Progenitor cell of endocrine pancreas (in vitro differentiated cells): ENCODE measurements around the gene TPM1. TPM values are rescaled to one million over a fixed set of nuclear protein-coding genes. Genes with fewer than 3 reads are reported as not detected.

ENCODE experiments used
- DNase-seq: peaks from one replicate; pipeline ENCODE4 v3.0.0; 2021; ENCODE audit warnings: low spot score; ENCODE audit not compliant: unreplicated experiment
- H3K27ac Mint-ChIP-seq: 2 replicates; pipeline ENCODE4 v1.8.0; 2021; ENCODE audit warnings: mild to moderate bottlenecking, moderate library complexity, mixed read lengths
- H3K27me3 Mint-ChIP-seq: 2 replicates; pipeline ENCODE4 v1.8.0; 2021; ENCODE audit warnings: mixed read lengths
- H3K36me3 Mint-ChIP-seq: 2 replicates; pipeline ENCODE4 v1.8.0; 2022; ENCODE audit warnings: mixed read lengths; ENCODE audit not compliant: insufficient read depth
- H3K4me1 Mint-ChIP-seq: 2 replicates; pipeline ENCODE4 v1.8.0; 2021; ENCODE audit warnings: low read depth, mixed read lengths
- H3K4me3 Mint-ChIP-seq: 2 replicates; pipeline ENCODE4 v1.8.0; 2021; ENCODE audit warnings: low read depth, mild to moderate bottlenecking, moderate library complexity, mixed read lengths
- H3K9me3 Mint-ChIP-seq: 2 replicates; pipeline ENCODE4 v1.8.0; 2021; ENCODE audit warnings: low read depth, mixed read lengths
- CTCF ChIP-seq: fragments of 200-600 bp; sonication (generic); IDR thresholded peaks from one replicate; pipeline ENCODE4 v1.5.0; 2021; ENCODE audit warnings: antibody characterized with exemption, mild to moderate bottlenecking; ENCODE audit not compliant: unreplicated experiment
- total RNA-seq: library from RNA; stranded (reverse); gene quantifications from 2 replicates; pipeline ENCODE4 v1.2.1, GENCODE V29; 2021

TPM1 gene
- total RNA-seq, 1 donor from 2014 or later = 284 TPM

GRCh38 chr15:63111481-63111880 lies 68.9 kb downstream of the TPM1 start:
- no peak for DNase-seq
- H3K9me3 Mint-ChIP-seq = no peaks in the 10 kb centered on the region
- no peak overlapping the region for H3K27ac Mint-ChIP-seq
- H3K36me3 Mint-ChIP-seq = no peaks in the 10 kb centered on the region
- no peak overlapping the region for H3K4me3 Mint-ChIP-seq
- H3K27me3 Mint-ChIP-seq = peaks cover 5% of the 10 kb centered on the region
- no peaks in the 10 kb centered on the region for H3K4me1 Mint-ChIP-seq
- no peak for TF ChIP-seq CTCF

- Mint-ChIP-seq H3K4me3 (no peak overlapping the region), H3K36me3 (no peaks in the 10 kb centered on the region), H3K27ac (no peak overlapping the region), H3K27me3 (peaks cover 5% of the 10 kb centered on the region), H3K9me3 (no peaks in the 10 kb centered on the region), H3K4me1 (no peaks in the 10 kb centered on the region)
- TF ChIP-seq CTCF = no peak
- no peak for DNase-seq
Measured at GRCh38 chr15:63112871-63113270, 70.3 kb downstream of the TPM1 start.

GRCh38 chr15:63114465-63114864 lies 71.9 kb downstream of the TPM1 start:
- DNase-seq = no peak
- no peaks in the 10 kb centered on the region for H3K36me3 Mint-ChIP-seq
- peaks cover 3% of the 10 kb centered on the region for H3K9me3 Mint-ChIP-seq
- TF ChIP-seq CTCF = no peak
- H3K27ac Mint-ChIP-seq = no peak overlapping the region
- no peaks in the 10 kb centered on the region for H3K4me1 Mint-ChIP-seq
- no peak overlapping the region for H3K4me3 Mint-ChIP-seq
- peaks cover 4% of the 10 kb centered on the region for H3K27me3 Mint-ChIP-seq

Other genes with a start within 250 kb of the TPM1 start
- 10.2 and 11.5 TPM in 2 replicates for gene LACTB, start 79.1 kb downstream of the TPM1 start, total RNA-seq
- gene RPS27L, start 114.7 kb downstream of the TPM1 start, total RNA-seq = 129 and 140 TPM in 2 replicates
- gene RAB8B, start 146.9 kb downstream of the TPM1 start, total RNA-seq = 31.6 and 37.2 TPM in 2 replicates
- 17.6 and 19.8 TPM in 2 replicates for gene APH1B, start 234.9 kb downstream of the TPM1 start, total RNA-seq